ENCODE results near the gene AP2A1. TPM values are rescaled to one million over a fixed set of nuclear protein-coding genes. Genes with fewer than 3 reads are reported as not detected.

Gene AP2A1
- total RNA-seq, 1 donor from 2014 or later = 168 TPM

GRCh38 chr19:49837009-49837310 is 70.2 kb downstream of the AP2A1 start:
- Histone ChIP-seq H3K27me3 (ENCODE audit: insufficient read depth, low read length) (no peaks in the 10 kb centered on the region), H4K20me1 (ENCODE audit: insufficient read depth, low read length) (peaks cover 19% of the 10 kb centered on the region), H3K79me2 (ENCODE audit: insufficient read depth, low read length) (no peaks in the 10 kb centered on the region), H3K4me1 (ENCODE audit: insufficient read depth, low read length) (peaks cover 12% of the 10 kb centered on the region), H3K9me3 (ENCODE audit: insufficient read depth, low read depth, low read length) (no peaks in the 10 kb centered on the region), H3K4me3 (ENCODE audit: insufficient read depth, low read depth, low read length) (no peak overlapping the region), H3K27ac (ENCODE audit: low read depth, low read length) (no peak overlapping the region), H3K9ac (ENCODE audit: low read length) (no peak overlapping the region), H3K36me3 (ENCODE audit: insufficient read depth, low read length) (peaks cover 16% of the 10 kb centered on the region), H2AFZ (ENCODE audit: low read depth, low read length) (no peak overlapping the region), H3K4me2 (ENCODE audit: low read length) (no peak overlapping the region)
- DNase-seq (ENCODE audit: low read depth) = no peak
- FAIRE-seq = no peak
- Mint-ChIP-seq H3K27ac (ENCODE audit: unreplicated experiment) (peak overlapping the region; percentile 59), H3K9me3 (ENCODE audit: unreplicated experiment) (no peaks in the 10 kb centered on the region), H3K4me1 (ENCODE audit: low read depth, unreplicated experiment) (peaks cover 11% of the 10 kb centered on the region), H3K36me3 (ENCODE audit: low read depth, unreplicated experiment) (peaks cover 42% of the 10 kb centered on the region), H3K27me3 (ENCODE audit: low read depth, unreplicated experiment) (no peaks in the 10 kb centered on the region), H3K4me3 (ENCODE audit: unreplicated experiment) (peak overlapping the region; percentile 66)
- no peak for TF ChIP-seq EZH2 (IDR thresholded peaks at IDR 0.05; ENCODE audit: insufficient read depth, low read length)
- TF ChIP-seq, protein P1, sequence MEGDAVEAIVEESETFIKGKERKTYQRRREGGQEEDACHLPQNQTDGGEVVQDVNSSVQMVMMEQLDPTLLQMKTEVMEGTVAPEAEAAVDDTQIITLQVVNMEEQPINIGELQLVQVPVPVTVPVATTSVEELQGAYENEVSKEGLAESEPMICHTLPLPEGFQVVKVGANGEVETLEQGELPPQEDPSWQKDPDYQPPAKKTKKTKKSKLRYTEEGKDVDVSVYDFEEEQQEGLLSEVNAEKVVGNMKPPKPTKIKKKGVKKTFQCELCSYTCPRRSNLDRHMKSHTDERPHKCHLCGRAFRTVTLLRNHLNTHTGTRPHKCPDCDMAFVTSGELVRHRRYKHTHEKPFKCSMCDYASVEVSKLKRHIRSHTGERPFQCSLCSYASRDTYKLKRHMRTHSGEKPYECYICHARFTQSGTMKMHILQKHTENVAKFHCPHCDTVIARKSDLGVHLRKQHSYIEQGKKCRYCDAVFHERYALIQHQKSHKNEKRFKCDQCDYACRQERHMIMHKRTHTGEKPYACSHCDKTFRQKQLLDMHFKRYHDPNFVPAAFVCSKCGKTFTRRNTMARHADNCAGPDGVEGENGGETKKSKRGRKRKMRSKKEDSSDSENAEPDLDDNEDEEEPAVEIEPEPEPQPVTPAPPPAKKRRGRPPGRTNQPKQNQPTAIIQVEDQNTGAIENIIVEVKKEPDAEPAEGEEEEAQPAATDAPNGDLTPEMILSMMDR (IDR thresholded peaks at IDR 0.05; ENCODE audit: insufficient read depth, low read depth, low read length) = no peak

GRCh38 chr19:49837425-49837824 is 70.6 kb downstream of the AP2A1 start:
- Mint-ChIP-seq H3K9me3 (ENCODE audit: unreplicated experiment) (no peaks in the 10 kb centered on the region), H3K4me1 (ENCODE audit: low read depth, unreplicated experiment) (peaks cover 11% of the 10 kb centered on the region), H3K4me3 (ENCODE audit: unreplicated experiment) (no peak overlapping the region), H3K27me3 (ENCODE audit: low read depth, unreplicated experiment) (no peaks in the 10 kb centered on the region), H3K27ac (ENCODE audit: unreplicated experiment) (no peak overlapping the region), H3K36me3 (ENCODE audit: low read depth, unreplicated experiment) (peaks cover 38% of the 10 kb centered on the region)
- Histone ChIP-seq H3K27ac (ENCODE audit: low read depth, low read length) (no peak overlapping the region), H3K27me3 (ENCODE audit: insufficient read depth, low read length) (no peaks in the 10 kb centered on the region), H4K20me1 (ENCODE audit: insufficient read depth, low read length) (peaks cover 15% of the 10 kb centered on the region), H3K9ac (ENCODE audit: low read length) (no peak overlapping the region), H3K9me3 (ENCODE audit: insufficient read depth, low read depth, low read length) (no peaks in the 10 kb centered on the region), H3K4me1 (ENCODE audit: insufficient read depth, low read length) (peaks cover 9% of the 10 kb centered on the region), H2AFZ (ENCODE audit: low read depth, low read length) (no peak overlapping the region), H3K4me2 (ENCODE audit: low read length) (no peak overlapping the region), H3K4me3 (ENCODE audit: insufficient read depth, low read depth, low read length) (no peak overlapping the region), H3K79me2 (ENCODE audit: insufficient read depth, low read length) (no peaks in the 10 kb centered on the region), H3K36me3 (ENCODE audit: insufficient read depth, low read length) (peaks cover 15% of the 10 kb centered on the region)
- TF ChIP-seq, protein P1 (IDR thresholded peaks at IDR 0.05; ENCODE audit: insufficient read depth, low read depth, low read length) = no peak
- no peak for DNase-seq (ENCODE audit: low read depth)
- FAIRE-seq = no peak

DNA sequence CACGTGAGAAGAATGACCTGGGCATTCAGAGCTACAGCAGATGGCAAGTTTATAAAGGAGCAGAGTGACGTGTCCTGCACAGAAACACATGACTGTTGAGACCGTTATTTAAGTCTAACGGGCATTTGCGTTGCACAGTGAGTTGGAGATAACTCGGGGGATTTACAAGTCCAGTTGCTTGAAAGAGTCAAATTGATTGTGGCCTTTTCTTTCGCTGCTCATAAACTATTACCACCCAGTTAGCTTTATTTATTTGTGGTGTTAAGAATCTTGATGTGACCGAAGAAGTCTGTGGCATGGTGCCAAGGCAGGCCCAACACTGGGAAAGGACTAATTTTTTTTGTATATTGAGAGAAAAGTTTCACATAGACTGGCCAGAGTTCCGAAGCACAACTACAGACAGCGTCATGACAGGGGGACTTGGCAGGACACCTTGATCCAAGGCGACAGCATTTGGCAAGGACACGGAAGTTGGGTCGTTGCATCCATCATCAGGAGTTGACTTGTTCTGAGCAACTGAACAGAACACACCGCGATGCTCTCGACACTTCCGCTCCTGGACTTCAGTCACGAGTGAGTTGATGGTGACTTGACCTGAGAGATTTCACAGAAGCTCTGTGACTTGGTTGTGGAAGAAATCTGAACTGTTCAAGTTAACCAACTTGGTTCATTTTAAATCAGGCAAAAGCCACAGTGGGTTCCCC is 72.2 kb downstream of the AP2A1 start:
- H3K27ac ChIP-seq (ENCODE audit: low read depth, low read length) = no peak overlapping the region

More for the DNA sequence above, 72.2 kb downstream of the AP2A1 start:
- Mint-ChIP-seq H3K4me1 (ENCODE audit: low read depth, unreplicated experiment) (peaks cover 11% of the 10 kb centered on the region), H3K4me3 (ENCODE audit: unreplicated experiment) (no peak overlapping the region), H3K27me3 (ENCODE audit: low read depth, unreplicated experiment) (no peaks in the 10 kb centered on the region), H3K36me3 (ENCODE audit: low read depth, unreplicated experiment) (peaks cover 29% of the 10 kb centered on the region), H3K9me3 (ENCODE audit: unreplicated experiment) (no peaks in the 10 kb centered on the region), H3K27ac (ENCODE audit: unreplicated experiment) (no peak overlapping the region)
- DNase-seq (ENCODE audit: low read depth) = no peak
- Histone ChIP-seq H2AFZ (ENCODE audit: low read depth, low read length) (no peak overlapping the region), H3K27me3 (ENCODE audit: insufficient read depth, low read length) (no peaks in the 10 kb centered on the region), H3K9ac (ENCODE audit: low read length) (no peak overlapping the region), H4K20me1 (ENCODE audit: insufficient read depth, low read length) (peaks cover 11% of the 10 kb centered on the region), H3K4me1 (ENCODE audit: insufficient read depth, low read length) (peaks cover 5% of the 10 kb centered on the region), H3K4me2 (ENCODE audit: low read length) (no peak overlapping the region), H3K36me3 (ENCODE audit: insufficient read depth, low read length) (peaks cover 10% of the 10 kb centered on the region), H3K79me2 (ENCODE audit: insufficient read depth, low read length) (no peaks in the 10 kb centered on the region), H3K4me3 (ENCODE audit: insufficient read depth, low read depth, low read length) (no peak overlapping the region), H3K9me3 (ENCODE audit: insufficient read depth, low read depth, low read length) (no peaks in the 10 kb centered on the region)
- TF ChIP-seq, protein P1 (IDR thresholded peaks at IDR 0.05; ENCODE audit: insufficient read depth, low read depth, low read length) = no peak
- TF ChIP-seq EZH2 (IDR thresholded peaks at IDR 0.05; ENCODE audit: insufficient read depth, low read length) = no peak
- no peak for FAIRE-seq

All from astrocyte (in vitro differentiated cells and primary cell).